HG03575 (cell line): ENCODE measurements around the gene TRIO.

Experiments used
- ATAC-seq: cut with Tn5 transposase; IDR thresholded peaks from one replicate; pipeline ENCODE4 v1.9.1; 2021; ENCODE audit not compliant: unreplicated experiment, insufficient number of reproducible peaks, low FRiP score; ENCODE audit errors: extremely low read depth

Gene TRIO

DNA sequence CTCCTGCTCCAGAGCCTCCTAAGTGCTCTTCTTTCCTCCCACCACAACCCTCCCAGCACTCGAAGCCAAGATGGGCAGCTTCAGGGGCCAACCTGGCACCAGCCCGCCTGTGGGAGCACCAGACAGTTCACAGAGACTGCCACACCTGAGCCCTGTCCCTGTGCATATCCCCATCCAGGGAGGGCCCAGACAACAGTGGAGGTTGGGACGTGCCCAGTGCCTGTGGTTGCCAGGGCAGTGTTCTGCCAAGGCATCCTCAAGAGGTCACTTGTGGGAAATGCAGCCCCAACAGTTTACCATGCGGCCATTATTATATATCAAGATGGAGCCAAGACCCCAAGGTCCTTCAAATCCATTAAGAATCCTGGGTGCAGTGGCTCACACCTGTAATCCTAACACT is 23.0 kb upstream of the TRIO start:
- ATAC-seq, result no peak

DNA sequence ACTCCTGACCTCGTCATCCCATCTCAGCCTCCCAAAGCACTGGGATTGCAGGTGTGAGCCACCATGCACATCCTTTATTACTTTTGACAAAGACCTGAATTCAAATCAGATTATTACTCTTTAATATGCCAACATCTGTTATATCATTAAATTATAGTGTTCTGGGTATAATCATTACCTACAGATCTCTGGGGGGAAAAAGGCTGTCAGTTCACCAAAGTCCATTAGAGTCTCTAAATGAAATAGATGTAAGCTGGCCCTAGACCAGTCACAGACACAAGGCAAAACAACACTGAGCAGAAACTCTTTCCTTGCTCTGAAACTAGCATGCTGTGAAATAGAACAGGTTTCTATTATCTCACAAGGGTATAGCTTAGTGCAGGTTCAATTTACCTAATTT is 21.6 kb upstream of the TRIO start:
- no peak for ATAC-seq

DNA sequence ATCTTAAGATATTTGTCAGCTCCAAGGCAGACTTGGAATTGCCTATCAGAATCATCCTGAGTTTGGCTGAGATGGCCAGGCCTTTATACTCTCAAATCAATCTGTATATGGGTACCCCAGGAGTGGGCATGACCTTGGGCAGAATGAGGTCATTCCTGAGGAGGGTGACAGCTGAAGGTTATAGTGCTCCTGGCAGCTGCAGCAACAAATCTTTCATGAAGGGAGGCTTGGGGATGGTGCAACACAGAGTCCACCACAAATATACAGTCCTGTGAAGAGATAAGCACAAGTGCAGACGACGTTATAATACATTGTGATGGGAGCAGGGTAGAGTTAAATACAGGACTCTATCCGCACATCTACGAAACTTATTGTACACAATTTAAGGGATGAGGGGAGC is 21.1 kb upstream of the TRIO start:
- ATAC-seq, result no peak

DNA sequence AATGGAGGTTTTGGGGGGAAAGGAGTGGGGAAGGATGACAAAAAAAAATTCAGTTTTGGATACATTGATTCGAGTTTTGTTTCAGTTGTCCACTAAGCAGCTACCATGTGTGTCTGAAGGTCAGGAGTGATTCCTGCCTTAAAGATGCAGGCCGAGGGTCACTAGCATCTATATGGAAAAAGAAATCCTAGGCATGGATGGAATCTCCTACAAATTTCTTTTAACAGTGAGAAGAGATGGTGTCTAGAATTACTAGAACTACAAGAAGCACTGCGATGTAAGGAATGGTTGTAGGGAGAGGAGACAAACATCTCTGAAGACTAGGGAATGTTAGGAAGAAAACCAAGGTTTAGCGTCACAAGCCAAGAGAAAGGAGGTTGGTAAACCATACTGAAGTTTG is 19.6 kb upstream of the TRIO start:
- ATAC-seq, result no peak

DNA sequence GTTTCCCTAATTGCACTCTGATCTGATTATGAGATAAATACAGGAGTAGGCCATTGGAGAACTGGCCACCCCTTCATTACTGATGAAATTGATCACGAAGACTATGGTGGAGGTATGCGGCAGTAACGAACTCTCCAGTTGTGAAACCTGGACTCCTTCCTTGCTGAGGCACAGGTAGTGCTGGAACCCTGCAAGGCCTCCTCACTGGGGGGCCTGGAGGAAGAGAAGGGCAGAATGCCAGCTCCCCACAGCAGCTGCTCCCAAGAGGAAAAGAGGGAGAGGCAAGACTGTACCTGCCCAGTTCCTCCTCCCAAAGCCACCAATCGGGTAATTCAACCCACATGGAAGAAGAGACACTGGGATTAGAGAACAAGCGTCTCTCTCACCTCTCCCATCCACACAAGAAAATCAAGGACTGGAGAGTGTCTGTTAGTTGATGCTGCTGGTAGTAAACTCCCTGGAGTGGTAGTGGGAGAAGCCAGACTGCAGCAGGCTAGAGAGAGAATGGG is 19.1 kb upstream of the TRIO start:
- no peak for ATAC-seq

DNA sequence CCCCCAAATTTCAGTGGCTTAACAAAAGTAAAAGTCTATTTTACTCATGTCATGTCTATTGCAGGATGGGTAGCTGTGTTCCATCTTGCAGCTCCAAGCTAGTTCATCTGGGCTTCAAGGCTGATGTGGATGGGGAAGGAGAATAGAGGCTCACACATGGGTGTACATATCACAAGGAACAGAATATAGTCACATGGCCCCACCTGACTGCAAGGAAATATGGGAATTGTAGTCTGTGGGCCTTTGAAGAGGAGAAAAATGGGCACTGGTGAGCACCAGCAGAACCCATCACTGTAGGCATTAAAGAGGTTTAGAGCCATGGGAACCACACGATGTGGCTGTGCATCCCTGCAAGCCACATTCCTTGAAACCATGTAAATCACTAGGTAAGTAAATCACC is 17.9 kb upstream of the TRIO start:
- ATAC-seq, result no peak

DNA sequence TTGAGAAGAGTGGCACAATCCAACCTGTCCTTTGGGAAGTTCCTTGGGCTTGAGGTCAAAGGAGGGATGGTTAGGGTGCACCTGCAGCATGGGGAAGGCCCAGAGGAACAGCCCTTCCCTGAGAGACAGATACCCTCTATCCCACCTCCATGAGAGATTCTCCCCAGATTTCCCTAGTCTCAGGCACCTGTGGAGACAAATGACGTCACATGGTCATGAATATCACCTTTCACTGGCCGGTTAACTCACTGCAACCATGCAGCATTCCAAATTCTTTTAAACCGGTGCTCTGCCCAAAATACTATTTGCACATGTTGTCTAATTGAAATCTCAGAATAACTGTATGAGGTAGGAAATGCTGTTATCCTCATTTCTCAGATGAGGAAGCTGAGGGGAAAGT is 15.6 kb upstream of the TRIO start:
- no peak for ATAC-seq

DNA sequence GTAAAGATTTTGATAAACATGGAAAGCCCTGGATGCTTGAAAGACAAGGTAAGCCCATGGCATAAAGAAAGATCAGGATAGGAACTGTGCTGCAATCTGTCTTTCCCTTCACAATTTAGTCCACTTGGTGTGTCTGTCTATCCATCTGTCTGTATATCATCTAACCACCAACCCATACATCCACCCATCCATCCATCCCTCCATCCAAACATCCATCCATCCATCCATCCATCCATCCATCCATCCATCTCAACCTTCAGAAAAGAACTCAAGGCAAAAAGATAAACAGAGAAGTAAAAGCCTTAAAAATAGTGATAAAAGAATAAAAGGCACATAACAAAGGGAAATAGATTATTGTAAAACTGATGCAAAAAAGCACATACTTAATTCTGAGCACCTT is 15.1 kb upstream of the TRIO start:
- ATAC-seq, result no peak

DNA sequence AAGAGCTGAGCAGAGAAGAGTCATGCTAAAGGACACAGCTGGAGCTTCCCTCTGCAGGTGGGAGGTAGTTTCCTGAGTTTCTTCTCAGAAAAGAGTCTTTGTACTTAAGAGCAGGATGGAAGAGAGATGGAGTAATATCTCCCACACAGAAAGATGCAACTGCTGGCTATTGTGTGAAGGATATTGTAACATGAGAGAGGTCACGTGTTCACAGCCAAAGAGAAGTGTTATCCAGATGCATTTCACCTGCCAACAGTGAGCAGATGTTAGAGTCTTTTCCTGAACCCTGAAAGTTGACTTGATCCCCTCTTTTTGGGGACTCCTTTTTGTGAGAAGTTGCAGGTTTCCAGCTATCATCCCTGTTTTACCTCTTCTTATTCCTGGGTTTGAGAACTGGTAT is 14.0 kb upstream of the TRIO start:
- ATAC-seq, result no peak

DNA sequence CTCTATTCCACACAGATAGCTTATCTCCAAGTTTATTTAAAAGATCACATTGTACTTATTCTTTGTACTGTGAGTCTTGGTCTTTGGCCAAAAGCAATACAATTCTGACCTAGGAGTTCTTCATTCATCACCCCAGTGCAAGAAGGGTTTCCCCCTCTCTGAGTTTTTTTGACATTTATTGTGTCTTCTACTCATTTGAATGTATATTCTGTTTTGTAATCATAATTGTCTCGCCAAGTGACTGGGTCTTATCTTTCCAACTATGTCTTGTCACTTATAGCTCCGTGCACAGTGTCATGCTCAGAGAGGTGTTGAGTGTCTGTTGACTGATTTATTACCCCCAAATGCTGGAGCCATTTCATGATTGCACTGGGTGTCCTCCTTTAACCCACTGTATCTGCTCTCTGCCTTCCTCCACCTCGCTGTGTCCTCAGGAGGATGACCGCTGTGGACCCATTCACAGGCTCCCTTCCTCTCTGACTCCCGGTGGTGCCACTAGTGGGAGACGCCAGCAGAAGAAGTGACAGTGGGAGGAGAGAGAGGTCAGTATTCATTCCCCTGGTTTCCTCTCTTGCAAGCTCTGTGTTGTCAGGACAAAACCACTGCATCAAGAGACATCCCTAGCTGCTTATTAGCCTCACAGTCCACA is 11.2 kb upstream of the TRIO start:
- no peak for ATAC-seq

DNA sequence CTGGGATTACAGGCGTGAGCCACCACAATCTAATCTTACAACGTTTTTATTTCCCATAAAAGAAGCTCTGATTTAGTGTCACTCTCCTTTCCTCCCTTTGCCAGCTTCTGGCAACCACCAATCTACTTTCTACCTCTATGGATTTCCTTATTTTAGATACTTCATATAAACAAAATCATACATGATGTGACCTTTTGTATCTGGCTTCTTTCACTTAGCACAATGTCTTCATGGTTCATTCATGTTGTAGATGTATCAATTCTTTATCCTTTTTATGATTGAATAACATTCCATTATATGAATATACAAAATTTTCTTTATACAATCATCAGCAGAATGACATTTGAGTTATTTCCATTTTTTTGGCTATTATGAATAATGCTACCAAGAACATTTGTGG is 9.7 kb upstream of the TRIO start:
- no peak for ATAC-seq

DNA sequence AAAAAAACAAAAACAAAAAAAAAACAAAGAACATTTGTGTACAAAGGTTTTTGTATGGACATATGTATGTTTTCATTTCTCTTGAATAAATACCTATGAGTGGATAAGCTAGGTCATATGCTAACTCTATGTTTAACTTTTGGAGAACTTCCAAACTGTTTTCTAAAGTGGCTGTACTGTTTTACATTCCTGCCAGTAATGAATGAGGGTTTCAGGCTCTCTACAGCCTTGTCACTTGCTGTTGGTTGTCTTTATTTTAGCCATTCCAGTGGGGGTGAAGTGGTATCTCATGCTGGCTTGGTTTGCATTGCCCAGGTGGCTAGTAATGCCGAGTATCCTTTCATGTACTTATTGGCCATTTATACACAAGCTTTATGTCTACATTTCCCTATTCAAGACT is 9.1 kb upstream of the TRIO start:
- ATAC-seq, result no peak

DNA sequence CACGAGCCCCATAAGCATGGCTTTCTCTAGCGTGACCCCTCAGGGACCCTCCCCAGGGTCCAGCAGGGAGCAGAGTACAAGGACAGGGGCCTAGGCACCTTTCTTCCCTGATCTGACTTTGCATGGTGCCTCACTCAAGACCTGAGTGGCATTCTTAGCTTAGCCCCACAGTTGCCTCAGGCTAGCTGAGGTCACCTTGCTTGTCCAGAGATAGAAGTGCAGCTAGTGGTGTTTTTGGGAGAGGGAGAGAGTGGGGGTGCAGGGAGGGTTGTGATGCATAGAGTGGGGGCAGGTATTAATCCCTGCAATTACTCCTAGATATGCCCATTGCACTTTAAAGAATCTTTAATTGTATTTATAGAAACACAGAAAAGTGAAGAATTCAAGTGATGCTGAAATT is 8.4 kb upstream of the TRIO start:
- ATAC-seq, result no peak

DNA sequence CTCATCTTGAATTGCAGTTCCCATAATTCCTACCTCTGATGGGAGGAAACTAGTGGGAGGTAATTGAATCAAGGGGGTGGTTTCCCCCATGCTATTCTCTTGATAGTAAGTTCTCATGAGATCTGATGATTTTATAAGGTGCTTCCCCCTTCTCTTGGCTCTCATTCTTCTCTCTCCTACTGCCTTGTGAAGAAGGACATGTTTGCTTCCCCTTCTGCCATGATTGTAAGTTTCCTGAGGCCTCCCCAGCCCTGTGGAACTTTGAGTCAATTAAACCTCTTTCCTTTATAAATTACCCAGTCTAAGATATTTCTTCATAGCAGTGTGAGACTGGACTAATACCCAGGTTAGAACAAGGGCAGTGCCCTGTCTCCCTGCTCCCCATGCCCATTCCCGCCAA is 7.5 kb upstream of the TRIO start:
- ATAC-seq, result no peak

DNA sequence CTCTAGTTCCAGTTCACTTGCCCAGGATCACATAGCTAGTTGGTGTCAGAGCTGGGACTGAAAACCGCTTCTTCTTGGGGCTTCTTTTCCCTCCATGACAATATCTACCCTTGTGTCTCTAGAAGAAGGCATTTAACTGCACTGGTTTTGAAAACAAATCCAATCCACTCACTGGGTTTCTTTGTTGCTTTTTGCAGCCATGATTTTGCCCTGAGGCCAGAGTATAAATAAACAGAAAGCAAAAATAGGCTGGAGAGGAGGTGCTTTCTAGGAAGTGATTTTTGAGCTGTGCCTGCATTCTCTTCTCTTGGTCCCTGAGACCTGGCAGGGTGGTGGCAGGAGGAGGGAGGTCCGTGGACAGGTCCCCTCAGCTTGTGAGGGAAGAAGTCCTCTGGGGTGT is 6.9 kb upstream of the TRIO start:
- no peak for ATAC-seq

DNA sequence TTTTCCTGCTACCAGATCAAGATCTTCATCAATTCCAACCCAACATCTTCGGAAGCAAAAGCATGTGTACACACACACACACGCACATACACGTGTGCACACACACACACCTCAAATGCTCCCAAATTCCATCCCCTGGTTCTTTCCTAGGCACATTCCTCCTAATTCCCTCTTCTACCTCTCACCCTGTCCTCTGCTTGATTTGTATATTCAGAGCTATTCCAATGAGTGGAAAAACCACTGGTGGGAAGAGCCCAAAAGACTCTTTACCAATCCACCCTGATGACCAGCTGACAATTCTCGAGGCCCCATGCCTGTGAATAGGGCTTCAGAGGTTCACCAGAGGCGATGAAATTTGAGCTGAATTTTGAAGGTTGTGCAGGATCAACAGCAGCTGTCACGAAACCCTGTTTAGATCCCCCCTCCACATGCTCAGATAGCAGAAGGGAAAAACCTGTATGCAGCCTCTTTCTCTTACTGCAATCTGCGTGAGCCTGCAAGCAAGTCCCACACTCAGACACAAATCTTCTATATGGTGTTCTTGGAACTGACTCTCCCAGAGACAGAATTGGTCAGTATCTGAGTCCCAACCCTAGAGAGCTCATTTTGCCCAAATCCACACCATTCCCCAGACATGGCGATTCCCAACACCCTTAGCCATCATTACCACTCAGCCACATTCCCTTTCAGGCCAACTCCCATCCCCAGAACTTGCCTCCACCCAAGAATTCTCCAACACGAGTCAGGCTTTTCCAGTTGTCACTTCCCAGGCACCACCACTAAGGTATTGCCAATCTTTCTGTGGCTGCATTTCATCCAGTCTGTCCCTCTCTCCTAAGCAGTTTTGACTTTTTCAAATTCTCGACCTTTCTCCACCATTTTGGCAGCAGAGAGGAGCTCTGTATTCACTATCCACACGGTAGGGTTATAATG is 4.3 kb upstream of the TRIO start:
- no peak for ATAC-seq

DNA sequence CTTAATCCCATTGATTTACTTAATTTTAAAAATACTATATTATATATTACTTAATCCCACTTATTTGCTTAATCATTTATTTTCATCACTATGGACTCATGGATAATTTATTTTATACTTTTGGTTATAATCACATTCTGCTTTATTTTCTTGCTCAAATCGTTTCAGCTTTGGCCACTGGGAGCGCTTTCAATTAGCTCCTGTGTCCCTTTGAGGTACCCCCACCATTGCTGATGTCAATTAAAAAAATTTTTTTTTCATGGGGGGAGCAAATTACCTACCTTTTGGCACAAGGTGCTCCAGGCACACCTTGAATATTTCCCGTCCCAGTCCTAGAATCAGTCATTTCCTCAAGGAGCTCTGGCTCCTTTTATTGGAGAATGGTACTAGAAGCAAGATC is 1.4 kb upstream of the TRIO start:
- ATAC-seq, result no peak

DNA sequence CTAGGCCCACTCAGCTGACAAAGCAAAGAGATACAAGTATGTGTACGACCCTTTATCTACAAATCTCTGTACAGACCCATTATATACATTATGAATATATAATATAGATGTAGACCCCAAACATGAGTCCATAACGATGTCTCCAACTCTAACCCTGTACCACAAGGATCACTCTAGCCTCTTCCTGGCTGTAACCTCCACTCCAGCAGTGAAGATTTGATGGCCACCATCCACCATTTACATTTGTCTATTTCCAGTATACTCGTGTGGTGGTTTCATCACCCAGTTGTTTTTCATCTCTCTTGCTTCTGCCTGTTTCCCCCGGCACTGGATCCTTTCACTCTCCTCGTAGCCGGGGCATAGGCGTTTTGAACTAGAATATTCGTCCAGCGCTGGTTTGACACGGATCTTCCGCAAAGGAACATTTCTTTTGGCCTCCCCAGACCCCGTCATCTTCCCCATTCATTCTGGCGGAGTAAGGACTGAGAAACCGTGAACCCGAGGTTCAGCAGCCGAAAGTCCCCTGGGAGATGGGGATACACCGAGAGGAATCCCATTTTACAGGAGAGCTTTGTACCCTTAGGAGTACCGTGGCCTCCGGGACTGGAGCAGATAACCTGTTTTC is 828 bp upstream of the TRIO start:
- no peak for ATAC-seq

DNA sequence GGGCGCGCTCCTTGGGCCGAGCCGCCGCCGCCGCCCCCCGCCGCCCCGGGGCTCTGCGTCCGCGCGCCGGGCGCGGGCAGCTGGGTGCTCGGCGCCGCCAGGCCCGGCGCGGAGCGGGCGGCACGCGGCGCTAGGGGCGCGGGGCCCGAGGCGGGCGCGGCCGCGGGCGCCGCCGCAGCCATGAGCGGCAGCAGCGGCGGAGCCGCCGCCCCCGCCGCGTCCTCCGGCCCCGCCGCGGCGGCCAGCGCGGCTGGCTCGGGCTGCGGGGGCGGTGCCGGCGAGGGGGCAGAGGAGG is 351 bp downstream of the TRIO start:
- no peak for ATAC-seq

DNA sequence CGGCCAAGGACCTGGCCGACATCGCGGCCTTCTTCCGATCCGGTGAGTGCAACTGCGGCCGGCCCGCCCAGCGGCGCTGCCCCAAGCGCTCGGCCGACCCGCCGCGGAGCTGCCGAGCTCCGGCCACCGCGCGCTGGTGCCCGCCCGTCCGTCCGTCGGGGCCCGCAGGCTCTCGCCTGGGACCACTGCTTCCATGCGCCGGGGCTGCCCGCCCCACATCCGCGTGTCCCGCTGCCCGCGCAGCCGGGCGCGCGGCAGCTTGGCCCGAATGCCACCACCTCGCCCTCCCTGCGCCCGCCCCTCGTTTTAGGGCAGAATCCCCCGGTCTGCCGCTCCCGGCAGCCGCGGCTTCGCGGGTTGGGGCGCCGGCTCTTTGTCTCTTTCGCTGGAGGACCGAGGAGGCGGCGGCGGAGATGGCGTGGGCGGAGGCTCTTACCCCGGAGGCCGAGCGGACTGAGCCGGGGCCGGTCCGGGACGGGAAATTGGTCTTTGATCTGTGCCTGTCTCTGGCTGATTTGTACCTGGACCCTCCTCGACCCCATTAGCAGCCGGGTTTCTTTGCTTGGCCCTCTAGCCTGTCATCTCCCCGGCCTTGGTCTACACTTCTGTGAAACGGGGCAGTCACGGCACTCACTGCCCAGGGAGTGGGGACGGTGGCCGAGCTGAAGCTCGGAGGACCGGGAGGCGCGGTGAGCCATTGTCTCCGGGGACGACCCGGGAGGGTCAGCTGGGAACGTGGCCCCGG is 871 bp downstream of the TRIO start:
- ATAC-seq, result no peak
